ENCODE data around the gene GAS6. TPM values are rescaled to one million over a fixed set of nuclear protein-coding genes. Genes with fewer than 3 reads are reported as not detected.

GAS6 gene
- total and polyA plus RNA-seq, 2 donors (not counting 1 experiment from before 2014, with no cell fraction given): 0.25 to 0.78 TPM

DNA sequence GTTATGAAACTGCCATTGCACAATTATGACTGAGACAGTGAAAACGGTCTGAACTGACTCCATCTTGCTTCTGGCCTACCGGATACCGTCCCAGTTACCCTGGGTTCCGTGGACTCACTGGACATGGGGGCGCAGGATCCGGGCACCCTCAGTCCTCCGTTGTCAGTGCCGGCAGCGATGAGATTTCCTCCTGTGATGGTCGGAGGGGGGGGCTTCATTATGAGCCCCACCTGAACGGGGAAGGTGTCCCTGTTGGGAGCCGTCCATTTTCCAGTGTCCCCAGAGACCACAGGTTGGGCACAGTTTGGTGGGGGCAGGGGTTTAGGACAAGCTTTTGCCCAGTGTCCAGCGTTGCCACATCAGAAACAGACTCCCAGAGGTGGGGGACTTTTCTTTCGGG lies 81.4 kb downstream of the GAS6 start:
- ATAC-seq (ENCODE audit: low read depth): no peak
- ChIA-PET POLR2A (no interaction called here), CTCF (interaction anchor here (1.0 to 1.2 kb wide), 2 partner anchors 9 to 444 kb away, joined by 3 read pairs; no protein-coding TSS in a partner anchor)
- H3K9me3 Mint-ChIP-seq (ENCODE audit: insufficient read depth): no peaks in the 10 kb centered on the region
- DNase-seq: no peak
- Histone ChIP-seq H3K36me3 (replicated peaks in 1 of 2; ENCODE audit: control extremely low read depth in 1 of 2, control insufficient read depth in 1 of 2, extremely low read depth in 1 of 2, insufficient read depth in 2 of 2, low read length in 1 of 2) (no peaks in the 10 kb centered on the region), H3K79me2 (ENCODE audit: control insufficient read depth, insufficient read depth, low read length) (no peaks in the 10 kb centered on the region), H3K4me1 (ENCODE audit: control insufficient read depth in 2 of 2, insufficient read depth in 2 of 2, low read length in 2 of 2) (no peaks in the 10 kb centered on the region), H4K20me1 (ENCODE audit: control insufficient read depth, insufficient read depth, low read length, poor library complexity, severe bottlenecking) (no peaks in the 10 kb centered on the region), H3K4me3 (ENCODE audit: control extremely low read depth in 1 of 5, extremely low read depth in 1 of 5, insufficient read depth in 1 of 5, low read depth in 2 of 5, low read length in 4 of 5) (no peak overlapping the region), H2AFZ (ENCODE audit: insufficient read depth, low read depth, low read length, poor library complexity, severe bottlenecking) (no peak overlapping the region), H3K27me3 (replicated peaks in 1 of 4; ENCODE audit: control extremely low read depth in 1 of 4, control insufficient read depth in 3 of 4, insufficient read depth in 4 of 4, low read length in 3 of 4) (peaks cover 0 to 7% (median 3%) of the 10 kb centered on the region in 4 experiments), H3K27ac (ENCODE audit: low read length in 2 of 2) (no peak overlapping the region), H3K4me2 (replicated peaks; ENCODE audit: low read depth, low read length, poor library complexity, severe bottlenecking) (no peak overlapping the region), H3K9me3 (ENCODE audit: control extremely low read depth in 1 of 3, control insufficient read depth in 2 of 3, insufficient read depth in 1 of 3, low read length in 2 of 3) (peaks cover 0 to 4% (median 0%) of the 10 kb centered on the region in 3 donors), H3K9ac (ENCODE audit: low read length) (no peak overlapping the region)
- intact Hi-C loops (cut with micrococcal nuclease): no loop called here
- no peak overlapping the region for H3K4me3 Mint-ChIP-seq
- TF ChIP-seq, protein P1, sequence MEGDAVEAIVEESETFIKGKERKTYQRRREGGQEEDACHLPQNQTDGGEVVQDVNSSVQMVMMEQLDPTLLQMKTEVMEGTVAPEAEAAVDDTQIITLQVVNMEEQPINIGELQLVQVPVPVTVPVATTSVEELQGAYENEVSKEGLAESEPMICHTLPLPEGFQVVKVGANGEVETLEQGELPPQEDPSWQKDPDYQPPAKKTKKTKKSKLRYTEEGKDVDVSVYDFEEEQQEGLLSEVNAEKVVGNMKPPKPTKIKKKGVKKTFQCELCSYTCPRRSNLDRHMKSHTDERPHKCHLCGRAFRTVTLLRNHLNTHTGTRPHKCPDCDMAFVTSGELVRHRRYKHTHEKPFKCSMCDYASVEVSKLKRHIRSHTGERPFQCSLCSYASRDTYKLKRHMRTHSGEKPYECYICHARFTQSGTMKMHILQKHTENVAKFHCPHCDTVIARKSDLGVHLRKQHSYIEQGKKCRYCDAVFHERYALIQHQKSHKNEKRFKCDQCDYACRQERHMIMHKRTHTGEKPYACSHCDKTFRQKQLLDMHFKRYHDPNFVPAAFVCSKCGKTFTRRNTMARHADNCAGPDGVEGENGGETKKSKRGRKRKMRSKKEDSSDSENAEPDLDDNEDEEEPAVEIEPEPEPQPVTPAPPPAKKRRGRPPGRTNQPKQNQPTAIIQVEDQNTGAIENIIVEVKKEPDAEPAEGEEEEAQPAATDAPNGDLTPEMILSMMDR (IDR thresholded peaks at IDR 0.05): no peak
- no peak for TF ChIP-seq EZH2 (IDR thresholded peaks at IDR 0.05; ENCODE audit: borderline replicate concordance, insufficient read depth, low read depth, low read length, poor library complexity, severe bottlenecking)
- H3K27ac Mint-ChIP-seq: no peak overlapping the region
- peaks cover 43% of the 10 kb centered on the region for H3K27me3 Mint-ChIP-seq
- WGBS (ENCODE audit: insufficient coverage): 75% methylated on average over 13 of the region's 14 CpGs
- no peaks in the 10 kb centered on the region for H3K4me1 Mint-ChIP-seq

DNA sequence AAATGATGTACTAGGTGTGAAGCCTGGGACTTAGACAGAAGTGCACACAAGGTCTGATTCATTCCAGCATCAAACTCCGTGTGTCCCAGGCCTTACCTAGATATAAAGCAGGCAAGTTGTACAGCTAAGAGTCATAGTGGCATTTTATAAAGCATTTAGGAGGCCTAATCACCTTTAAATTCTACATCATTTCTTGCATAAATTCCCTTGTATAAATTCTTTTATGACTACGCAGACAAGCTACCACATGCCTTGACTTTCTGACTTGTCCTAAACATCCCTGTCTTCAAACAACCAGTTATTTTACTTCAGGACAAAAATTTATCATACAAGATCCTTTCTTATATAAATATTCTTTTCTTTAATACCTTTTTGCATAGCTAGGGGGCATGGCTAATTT lies 82.3 kb downstream of the GAS6 start:
- Histone ChIP-seq H3K9ac (ENCODE audit: low read length) (no peak overlapping the region), H3K27ac (ENCODE audit: low read length in 2 of 2) (no peak overlapping the region), H3K79me2 (ENCODE audit: control insufficient read depth, insufficient read depth, low read length) (no peaks in the 10 kb centered on the region), H2AFZ (ENCODE audit: insufficient read depth, low read depth, low read length, poor library complexity, severe bottlenecking) (no peak overlapping the region), H3K27me3 (replicated peaks in 1 of 4; ENCODE audit: control extremely low read depth in 1 of 4, control insufficient read depth in 3 of 4, insufficient read depth in 4 of 4, low read length in 3 of 4) (peaks cover 0 to 9% (median 4%) of the 10 kb centered on the region in 4 experiments), H3K4me1 (ENCODE audit: control insufficient read depth in 2 of 2, insufficient read depth in 2 of 2, low read length in 2 of 2) (no peaks in the 10 kb centered on the region), H3K9me3 (ENCODE audit: control extremely low read depth in 1 of 3, control insufficient read depth in 2 of 3, insufficient read depth in 1 of 3, low read length in 2 of 3) (peaks cover 0 to 9% (median 0%) of the 10 kb centered on the region in 3 donors), H4K20me1 (ENCODE audit: control insufficient read depth, insufficient read depth, low read length, poor library complexity, severe bottlenecking) (no peaks in the 10 kb centered on the region), H3K36me3 (replicated peaks in 1 of 2; ENCODE audit: control extremely low read depth in 1 of 2, control insufficient read depth in 1 of 2, extremely low read depth in 1 of 2, insufficient read depth in 2 of 2, low read length in 1 of 2) (no peaks in the 10 kb centered on the region), H3K4me2 (replicated peaks; ENCODE audit: low read depth, low read length, poor library complexity, severe bottlenecking) (no peak overlapping the region), H3K4me3 (ENCODE audit: control extremely low read depth in 1 of 5, extremely low read depth in 1 of 5, insufficient read depth in 1 of 5, low read depth in 2 of 5, low read length in 4 of 5) (no peak overlapping the region)
- TF ChIP-seq, protein P1 (IDR thresholded peaks at IDR 0.05): no peak
- TF ChIP-seq EZH2 (IDR thresholded peaks at IDR 0.05; ENCODE audit: borderline replicate concordance, insufficient read depth, low read depth, low read length, poor library complexity, severe bottlenecking): no peak
- ChIA-PET POLR2A (no interaction called here), CTCF (interaction anchor here (1.0 to 1.2 kb wide), 2 partner anchors 10 to 445 kb away, joined by 3 read pairs; no protein-coding TSS in a partner anchor)
- Mint-ChIP-seq H3K27ac (no peak overlapping the region), H3K27me3 (peaks cover 47% of the 10 kb centered on the region), H3K9me3 (ENCODE audit: insufficient read depth) (no peaks in the 10 kb centered on the region), H3K4me3 (no peak overlapping the region), H3K4me1 (no peaks in the 10 kb centered on the region)
- DNase-seq (no peak), ATAC-seq (ENCODE audit: low read depth) (no peak)
- intact Hi-C loops (cut with micrococcal nuclease): no loop called here
- 89% methylated on average over 1 of the region's 2 CpGs for WGBS (ENCODE audit: insufficient coverage)
